B cell (primary cell): ENCODE results near the gene C1QTNF6. TPM values are rescaled to one million over a fixed set of nuclear protein-coding genes. Genes with fewer than 3 reads are reported as not detected.

Experiments
- ATAC-seq: fragments of 200-7000 bp; cut with Tn5 transposase; one replicate; pipeline ENCODE4 v1.10.0; 2021; ENCODE audit warnings: low read depth, mild to moderate bottlenecking, moderate number of reproducible peaks, moderate library complexity
- CTCF ChIA-PET: fragments of 350-600 bp; sonication (Branson Sonifier 250); formaldehyde crosslinking; loops from one replicate; lab custom pipeline; 2021; ENCODE audit warnings: antibody characterized with exemption, inconsistent platforms; lab: Charles Lee
- POLR2A ChIA-PET: fragments of 350-600 bp; sonication (Branson Sonifier 250); formaldehyde crosslinking; loops from one replicate; lab custom pipeline; 2021; ENCODE audit warnings: antibody characterized with exemption; lab: Charles Lee
- DNase-seq: peaks from one replicate; pipeline ENCODE4 v3.0.0; 2013
- H2AFZ ChIP-seq: 2 replicates; pipeline ENCODE4 v1.6.1; 2012; ENCODE audit warnings: mild to moderate bottlenecking, low read depth, low read length; ENCODE audit not compliant: insufficient read depth, poor library complexity, severe bottlenecking
- H3K27ac ChIP-seq, 2 donors: 1 replicate in 1 of 2; 2 replicates in 1 of 2; pipeline ENCODE4 v1.5.1; 2012 to 2013; ENCODE audit warnings: low read length in 2 of 2, mild to moderate bottlenecking in 2 of 2, moderate library complexity in 1 of 2
- H3K27me3 ChIP-seq, 4 experiments: fragments of 200-600 bp in 1 of 4; sonication (generic) in 1 of 4; replicated peaks in 1 of 4; 1 replicate in 2 of 4; 2 replicates in 2 of 4; pipeline versions ENCODE4 v1.6.1 to v1.7.0; 2013 to 2016; ENCODE audit warnings: low read length in 3 of 4, mild to moderate bottlenecking in 2 of 4, mixed read lengths in 1 of 4, moderate library complexity in 1 of 4; ENCODE audit not compliant: insufficient read depth in 4 of 4, control insufficient read depth in 3 of 4; ENCODE audit errors: control extremely low read depth in 1 of 4
- H3K36me3 ChIP-seq, 2 experiments: replicated peaks in 1 of 2; 1 replicate in 1 of 2; 2 replicates in 1 of 2; pipeline versions ENCODE4 v1.6.1 to v1.7.1; 2013; ENCODE audit warnings: low read length in 1 of 2; ENCODE audit not compliant: insufficient read depth in 2 of 2, control insufficient read depth in 1 of 2; ENCODE audit errors: control extremely low read depth in 1 of 2, extremely low read depth in 1 of 2
- H3K4me1 ChIP-seq, 2 donors: fragments of 200-600 bp in 1 of 2; sonication (generic) in 1 of 2; 1 replicate in 1 of 2; 2 replicates in 1 of 2; pipeline versions ENCODE4 v1.5.1 to v1.6.1; 2013 to 2017; ENCODE audit warnings: low read length in 2 of 2; ENCODE audit not compliant: control insufficient read depth in 2 of 2, insufficient read depth in 2 of 2
- H3K4me2 ChIP-seq: replicated peaks from 2 replicates; pipeline ENCODE3; 2012; ENCODE audit warnings: mild to moderate bottlenecking, low read depth, low read length; ENCODE audit not compliant: poor library complexity, severe bottlenecking
- H3K4me3 ChIP-seq, 5 experiments: fragments of 200-600 bp in 1 of 5; sonication (generic) in 1 of 5; 1 replicate in 3 of 5; 2 replicates in 2 of 5; pipeline versions ENCODE4 v1.5.1 to v1.7.0; 2011 to 2016; ENCODE audit warnings: low read length in 4 of 5, mild to moderate bottlenecking in 4 of 5, low read depth in 2 of 5, control low read depth in 1 of 5, moderate library complexity in 1 of 5; ENCODE audit not compliant: insufficient read depth in 1 of 5; ENCODE audit errors: control extremely low read depth in 1 of 5, extremely low read depth in 1 of 5
- H3K79me2 ChIP-seq: fragments of 200-600 bp; sonication (generic); one replicate; pipeline ENCODE4 v1.6.0; 2016; ENCODE audit warnings: low read length; ENCODE audit not compliant: control insufficient read depth, insufficient read depth
- H3K9ac ChIP-seq: fragments of 200-600 bp; sonication (generic); 2 replicates; pipeline ENCODE4 v1.6.1; 2017; ENCODE audit warnings: mild to moderate bottlenecking, low read length, moderate library complexity
- H3K9me3 ChIP-seq, 3 donors: one replicate each; pipeline versions ENCODE4 v1.6.1 to v1.7.1; 2013; ENCODE audit warnings: low read length in 2 of 3; ENCODE audit not compliant: control insufficient read depth in 2 of 3, insufficient read depth in 1 of 3; ENCODE audit errors: control extremely low read depth in 1 of 3
- H4K20me1 ChIP-seq: 2 replicates; pipeline ENCODE4 v1.6.0; 2012; ENCODE audit warnings: mild to moderate bottlenecking, low read length; ENCODE audit not compliant: insufficient read depth, control insufficient read depth, poor library complexity, severe bottlenecking
- H3K27ac Mint-ChIP-seq: one replicate; pipeline ENCODE4 v1.8.0; 2021; ENCODE audit warnings: mixed read lengths
- H3K27me3 Mint-ChIP-seq: one replicate; pipeline ENCODE4 v1.8.0; 2021; ENCODE audit warnings: mixed read lengths
- H3K4me1 Mint-ChIP-seq: one replicate; pipeline ENCODE4 v1.8.0; 2021; ENCODE audit warnings: mixed read lengths
- H3K4me3 Mint-ChIP-seq: one replicate; pipeline ENCODE4 v1.8.0; 2021; ENCODE audit warnings: mixed read lengths
- H3K9me3 Mint-ChIP-seq: one replicate; pipeline ENCODE4 v1.8.0; 2022; ENCODE audit warnings: mixed read lengths; ENCODE audit not compliant: insufficient read depth
- EZH2 ChIP-seq: IDR thresholded peaks from 2 replicates; pipeline ENCODE4 v1.6.1; 2012; ENCODE audit warnings: borderline replicate concordance, low read depth, mild to moderate bottlenecking, moderate library complexity, low read length; ENCODE audit not compliant: insufficient read depth, poor library complexity, severe bottlenecking
- whole genome bisulfite sequencing: methylation state at CpG from one replicate; pipeline ENCODE4 v1.1.5; 2013; ENCODE audit warnings: missing lambda C conversion rate; ENCODE audit not compliant: insufficient coverage; 5-methylcytosine and 5-hydroxymethylcytosine counted together
- intact Hi-C: fragments of 100-400 bp; cut with micrococcal nuclease; formaldehyde crosslinking; loops from one replicate; pipeline ENCODE4 v1.10.0; 2022
- polyA plus RNA-seq: library from polyadenylated mRNA; depleted of rRNA; stranded (reverse); fragments of >200 nt; gene quantifications from 2 replicates; pipeline ENCODE4 v1.2.3, GENCODE V29; 2012
- total RNA-seq, 2 donors: library from RNA; stranded (reverse); fragments of 120-200 nt in 1 of 2; gene quantifications; 1 replicate in 1 of 2; 2 replicates in 1 of 2; pipeline versions ENCODE4 v1.2.3 to v1.2.4, GENCODE V29; 2013 to 2022
- TF ChIP-seq, protein P1 (sequence below): fragments of 200-600 bp; IDR thresholded peaks from one replicate; pipeline ENCODE4 v1.8.0; 2022; ENCODE audit warnings: antibody characterized with exemption, mild to moderate bottlenecking

Gene C1QTNF6
- total and polyA plus RNA-seq, 2 donors (not counting 1 experiment from before 2014, with no cell fraction given), result 18.5 to 33.9 TPM

- WGBS, result 0% methylated on average over 1 of the region's 8 CpGs
- H3K4me3 Mint-ChIP-seq, result peak overlapping the region; percentile 45
- peak overlapping the region; percentile 98 for H3K27ac Mint-ChIP-seq
- peaks cover 42% of the 10 kb centered on the region for H3K79me2 ChIP-seq
- peak overlapping the region in 1 of 5 experiments; percentile 8 for H3K4me3 ChIP-seq
- no peak for ATAC-seq
- H3K9ac ChIP-seq, result no peak overlapping the region
- intact Hi-C loops, result loop anchor here (1.0 to 2.0 kb wide), 3 partner anchors 17 to 36 kb away; no protein-coding TSS in a partner anchor
- H3K27ac ChIP-seq, result peak overlapping the region; percentile 87 to 93
- no peaks in the 10 kb centered on the region for H3K27me3 ChIP-seq
- ChIA-PET POLR2A (interaction anchor here (0.7 to 5.2 kb wide), 4 partner anchors 15 to 36 kb away, joined by 3 to 83 read pairs (median 4); partner anchors contain the start of gene RAC2), CTCF (interaction anchor here (0.6 to 11.7 kb wide), 12 partner anchors 17 to 234 kb away, joined by 3 to 129 read pairs (median 4); partner anchors contain the start of gene RAC2)
- DNase-seq, result no peak
- no peak for TF ChIP-seq EZH2
- TF ChIP-seq, protein P1, sequence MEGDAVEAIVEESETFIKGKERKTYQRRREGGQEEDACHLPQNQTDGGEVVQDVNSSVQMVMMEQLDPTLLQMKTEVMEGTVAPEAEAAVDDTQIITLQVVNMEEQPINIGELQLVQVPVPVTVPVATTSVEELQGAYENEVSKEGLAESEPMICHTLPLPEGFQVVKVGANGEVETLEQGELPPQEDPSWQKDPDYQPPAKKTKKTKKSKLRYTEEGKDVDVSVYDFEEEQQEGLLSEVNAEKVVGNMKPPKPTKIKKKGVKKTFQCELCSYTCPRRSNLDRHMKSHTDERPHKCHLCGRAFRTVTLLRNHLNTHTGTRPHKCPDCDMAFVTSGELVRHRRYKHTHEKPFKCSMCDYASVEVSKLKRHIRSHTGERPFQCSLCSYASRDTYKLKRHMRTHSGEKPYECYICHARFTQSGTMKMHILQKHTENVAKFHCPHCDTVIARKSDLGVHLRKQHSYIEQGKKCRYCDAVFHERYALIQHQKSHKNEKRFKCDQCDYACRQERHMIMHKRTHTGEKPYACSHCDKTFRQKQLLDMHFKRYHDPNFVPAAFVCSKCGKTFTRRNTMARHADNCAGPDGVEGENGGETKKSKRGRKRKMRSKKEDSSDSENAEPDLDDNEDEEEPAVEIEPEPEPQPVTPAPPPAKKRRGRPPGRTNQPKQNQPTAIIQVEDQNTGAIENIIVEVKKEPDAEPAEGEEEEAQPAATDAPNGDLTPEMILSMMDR, result no peak
- H3K27me3 Mint-ChIP-seq, result no peaks in the 10 kb centered on the region
- no peak overlapping the region for H2AFZ ChIP-seq
- H3K9me3 ChIP-seq, result peaks cover 0 to 15% (median 0%) of the 10 kb centered on the region in 3 donors
- H3K9me3 Mint-ChIP-seq, result no peaks in the 10 kb centered on the region
- H3K4me1 ChIP-seq, result peaks cover 91 to 96% of the 10 kb centered on the region in 2 donors
- H3K36me3 ChIP-seq, result peaks cover 0 to 59% of the 10 kb centered on the region in 2 experiments
- H3K4me1 Mint-ChIP-seq, result peaks cover 86% of the 10 kb centered on the region
- H3K4me2 ChIP-seq, result peak overlapping the region; percentile 65
- H4K20me1 ChIP-seq, result no peaks in the 10 kb centered on the region
Observed at GRCh38 chr22:37224757-37225420, 36.8 kb upstream of the C1QTNF6 start.
